Left cardiac atrium (tissue), 4 donors: Measurements from ENCODE around the gene SERPINA4. TPM values are rescaled to one million over a fixed set of nuclear protein-coding genes. Genes with fewer than 3 reads are reported as not detected.

ENCODE experiments used
- ATAC-seq, 2 donors: fragments of 200-7000 bp; cut with Tn5 transposase; one replicate each; pipeline ENCODE4 v1.9.1; 2020; ENCODE audit warnings: mild to moderate bottlenecking in 2 of 2, moderate library complexity in 2 of 2
- DNase-seq: peaks from one replicate; pipeline ENCODE4 v3.0.0-alpha.2; 2020
- intact Hi-C, 2 donors: fragments of 100-400 bp; cut with DNase I; formaldehyde crosslinking; loops; one replicate each; pipeline versions ENCODE4 v1.14.1 to v1.15.1; 2022 to 2023
- total RNA-seq, 2 donors: library from RNA; stranded (reverse); fragmentation: NEBNext Ultra II Directional; extraction: Animal tissue kit (Norgen Biotek cat#: 25700); gene quantifications; one replicate each; pipeline ENCODE4 v1.2.1, GENCODE V29; 2021
- donor health status: DM: no; HTN: yes; CAD: no.
- donor health status: DM: no; HTN: yes; CAD: no; lungs with severe emphysema.
- donor health status: DM: yes; HTN: yes; CAD: no.
- donor health status: Dilated cardiomyopathy.

SERPINA4 gene
- total RNA-seq, 2 donors from 2014 or later, result not detected

DNA sequence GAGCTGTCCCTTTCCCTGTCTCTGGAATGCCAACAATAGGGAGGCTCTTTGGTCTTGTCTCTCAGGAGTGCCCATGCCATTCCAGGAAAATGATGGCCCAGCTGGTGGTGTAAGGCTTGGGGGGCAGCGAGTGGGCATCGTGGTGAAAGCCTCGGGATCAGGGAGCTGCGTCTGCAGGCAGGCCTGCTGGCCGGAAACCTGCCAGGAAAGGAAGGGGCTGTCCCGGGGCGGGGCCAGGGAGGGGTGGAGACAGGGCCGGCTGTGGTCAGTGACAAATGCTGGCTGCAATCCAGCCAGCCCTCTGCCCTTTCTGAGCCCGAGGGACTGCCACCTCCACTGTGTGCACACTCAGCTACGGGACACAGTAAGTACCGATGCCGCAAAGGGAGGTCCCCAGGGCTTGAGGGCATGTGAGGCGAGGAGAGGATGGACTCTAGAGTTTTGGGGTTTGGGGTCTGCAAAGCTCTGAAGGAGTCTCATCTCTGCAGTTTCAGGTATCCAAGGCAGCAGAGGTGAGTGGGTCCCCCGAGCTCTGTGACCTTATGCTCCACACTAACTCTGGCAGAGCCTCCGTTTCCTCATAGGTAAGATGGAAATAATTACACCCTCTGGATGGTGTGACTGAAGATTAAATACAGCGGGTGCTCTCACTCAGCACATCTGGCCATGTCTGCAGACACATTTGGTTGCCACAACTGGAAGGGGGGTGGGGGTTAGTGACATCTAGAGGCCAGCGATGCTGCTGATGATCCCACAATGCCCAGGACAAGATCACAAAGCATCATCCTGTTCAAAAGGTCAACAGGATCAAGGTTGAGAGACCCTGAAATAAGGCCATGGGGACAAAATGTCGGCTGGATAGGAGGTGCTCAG, 20.1 kb downstream of the SERPINA4 start, which contains the start of gene SERPINA5:
Gene SERPINA5 (plus strand): TSS at position 300 of the 873 bp plus-strand sequence. CDS start 5,937 bp downstream, outside the sequence.
- intact Hi-C loops, result no loop called here
- peak; percentile 54 to 82 for ATAC-seq
- peak; percentile 78 for DNase-seq

DNA sequence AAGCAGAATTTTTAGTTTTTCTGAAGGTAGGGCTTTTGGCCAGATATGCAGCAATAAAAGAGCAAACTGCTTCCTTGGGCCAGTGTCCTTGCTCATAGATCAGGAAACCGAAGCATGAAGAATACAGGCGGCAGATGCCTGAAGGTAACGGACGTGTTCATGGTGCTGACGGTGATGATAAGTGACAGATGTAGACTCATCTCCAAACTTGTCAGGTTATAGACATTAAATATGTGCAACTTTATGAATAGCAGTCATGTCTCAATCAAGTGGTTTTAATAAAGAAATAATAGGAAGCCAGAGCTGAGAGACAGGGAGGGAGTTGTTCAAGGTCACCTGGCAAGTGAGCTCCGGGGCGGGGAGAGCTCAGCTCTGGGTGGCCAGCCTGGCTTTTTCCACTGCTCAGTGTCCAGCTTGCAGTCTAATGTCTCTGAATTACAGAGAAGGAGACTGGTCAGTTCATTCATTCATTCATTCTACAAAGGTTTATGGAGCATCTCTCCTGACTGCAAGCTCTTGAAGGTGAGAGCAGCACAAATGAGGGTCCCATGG, 21.0 kb downstream of the SERPINA4 start:
- DNase-seq, result no peak

DNA sequence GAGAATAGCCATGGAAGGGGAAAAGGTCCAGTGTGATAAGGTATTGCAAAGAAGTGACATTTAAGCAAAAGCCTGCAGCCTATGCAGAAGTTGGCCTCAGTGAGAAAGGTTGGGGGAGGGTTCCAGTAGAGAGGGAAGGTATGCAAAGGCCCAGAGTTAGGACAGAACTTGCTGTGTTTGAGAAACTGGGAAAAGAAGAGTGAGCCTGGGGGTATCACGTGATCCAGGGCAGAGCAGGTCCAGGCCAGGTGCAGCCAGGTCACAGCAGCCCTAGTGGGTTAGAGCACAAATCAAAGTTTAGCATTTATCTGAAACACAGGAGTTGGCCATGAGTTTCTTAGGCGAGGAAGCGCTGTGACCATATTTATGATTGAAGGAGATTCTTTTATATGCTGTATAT, 21.6 kb downstream of the SERPINA4 start:
- DNase-seq (no peak), ATAC-seq (no peak)
- intact Hi-C loops, result no loop called here

More for the DNA sequence above, 21.0 kb downstream of the SERPINA4 start:
- intact Hi-C loops, result no loop called here
- peak; percentile 29 to 37 for ATAC-seq

DNA sequence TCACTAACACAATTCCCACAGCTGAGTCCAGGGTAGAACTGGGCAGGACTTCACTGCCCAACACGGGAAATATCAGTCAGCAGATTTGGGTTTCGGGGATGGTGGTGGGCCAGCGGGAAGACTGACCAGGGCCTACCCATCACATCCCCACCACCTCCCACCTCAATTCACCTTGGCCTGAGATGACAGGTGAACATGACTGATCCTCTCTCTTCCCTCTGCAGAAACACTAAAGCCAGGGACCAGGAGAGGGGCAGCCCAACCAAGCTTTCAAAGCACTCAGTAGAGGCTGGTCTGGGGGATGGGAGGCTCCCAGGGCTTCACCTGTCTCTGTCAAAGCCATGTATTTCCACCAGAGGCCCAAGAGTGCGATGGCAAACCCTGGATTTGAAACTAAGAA, 22.3 kb downstream of the SERPINA4 start:
- DNase-seq (no peak), ATAC-seq (no peak)
- intact Hi-C loops, result no loop called here

DNA sequence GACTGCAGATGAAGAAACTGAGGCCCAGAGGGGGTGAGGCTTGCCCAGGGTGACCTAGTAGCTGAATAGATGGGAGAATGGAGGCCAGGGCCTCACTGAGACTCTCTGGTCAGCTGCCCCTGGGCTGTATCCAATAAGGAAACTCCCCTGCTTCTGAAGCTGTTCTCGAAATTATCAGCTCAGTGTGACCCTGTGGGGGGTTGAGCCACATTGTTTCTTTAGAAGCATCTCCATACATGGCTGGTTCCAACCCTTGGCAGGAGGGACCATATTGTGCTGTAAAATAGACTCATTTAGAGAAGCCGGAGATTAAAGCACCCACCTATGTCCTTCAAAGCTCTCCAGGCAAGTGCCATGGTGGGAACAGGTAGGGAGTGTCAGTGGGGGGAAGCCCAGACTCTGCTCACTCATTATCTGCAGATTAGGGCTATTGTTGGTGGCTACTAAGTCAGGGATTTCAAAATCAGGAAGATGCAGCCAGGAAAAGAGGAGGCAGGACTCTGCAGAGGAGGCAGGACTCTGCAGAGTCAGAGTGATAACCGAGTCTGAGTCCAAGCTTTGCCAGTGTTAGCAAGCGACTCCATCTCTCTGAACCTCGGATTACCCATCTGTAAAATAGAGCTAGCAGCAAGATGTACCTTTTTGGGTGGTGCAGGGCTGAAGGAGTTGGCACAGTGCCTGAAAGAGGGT, 23.5 kb downstream of the SERPINA4 start:
- DNase-seq (no peak), ATAC-seq (peak in 1 of 2 donors; percentile 22)
- intact Hi-C loops, result no loop called here

DNA sequence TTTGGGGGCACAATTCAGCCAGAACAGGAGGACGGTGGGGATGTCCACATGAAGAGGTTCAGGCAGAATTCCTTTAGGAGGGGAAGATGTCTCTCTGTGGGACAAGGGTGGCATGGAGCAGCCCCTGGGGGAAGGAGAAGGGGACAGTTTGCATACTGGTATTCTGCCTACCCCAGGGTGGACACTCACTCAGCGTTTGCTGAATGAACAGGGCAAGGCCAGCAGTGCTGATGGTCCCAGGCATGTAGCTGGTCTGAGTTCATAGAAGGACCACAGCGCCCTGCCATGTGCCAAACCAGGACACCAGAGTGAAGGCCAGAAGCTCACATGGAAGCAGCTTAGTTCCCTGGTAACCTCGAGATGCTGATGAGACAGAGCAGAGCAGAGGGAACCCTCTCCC, 25.4 kb downstream of the SERPINA4 start:
- ATAC-seq, result no peak
- intact Hi-C loops, result no loop called here
- DNase-seq, result no peak

DNA sequence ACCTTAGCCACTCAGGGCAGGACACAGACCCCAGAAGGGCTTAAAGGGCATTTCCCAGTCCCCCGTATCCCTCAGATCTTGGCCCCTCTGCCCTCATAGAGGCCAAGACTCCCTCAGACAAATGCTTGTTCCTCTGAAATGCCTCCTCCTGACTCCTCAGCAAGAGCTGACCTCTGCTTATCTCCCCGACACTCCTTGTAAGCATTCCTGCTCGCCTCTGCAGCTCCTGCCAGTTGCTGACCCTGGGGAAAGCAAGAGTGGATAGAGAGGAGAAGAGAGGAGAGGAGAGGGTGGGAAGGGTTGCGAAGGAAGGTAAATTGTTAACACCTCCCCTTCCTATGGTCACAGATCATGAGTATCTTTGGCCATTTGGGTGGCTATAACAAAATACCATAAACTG, 27.1 kb downstream of the SERPINA4 start:
- ATAC-seq (no peak), DNase-seq (no peak)
- intact Hi-C loops, result no loop called here

DNA sequence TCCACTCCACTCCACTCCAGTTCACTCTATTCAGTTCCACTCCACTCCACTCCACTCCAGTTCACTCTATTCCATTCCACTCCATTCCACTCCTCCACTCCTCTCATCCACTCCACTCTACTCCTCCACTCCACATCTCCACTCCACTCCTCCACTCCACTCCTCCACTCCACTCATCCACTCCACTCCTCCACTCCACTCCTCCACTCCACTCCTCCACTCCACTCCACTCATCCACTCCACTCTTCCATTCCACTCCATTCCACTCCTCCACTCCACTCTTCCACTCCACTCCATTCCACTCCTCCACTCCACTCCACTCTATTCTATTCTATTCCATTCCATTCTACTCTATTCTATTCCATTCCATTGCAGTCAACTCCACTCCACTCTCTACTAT, 29.8 kb downstream of the SERPINA4 start:
- ATAC-seq (no peak), DNase-seq (no peak)
- intact Hi-C loops, result no loop called here

DNA sequence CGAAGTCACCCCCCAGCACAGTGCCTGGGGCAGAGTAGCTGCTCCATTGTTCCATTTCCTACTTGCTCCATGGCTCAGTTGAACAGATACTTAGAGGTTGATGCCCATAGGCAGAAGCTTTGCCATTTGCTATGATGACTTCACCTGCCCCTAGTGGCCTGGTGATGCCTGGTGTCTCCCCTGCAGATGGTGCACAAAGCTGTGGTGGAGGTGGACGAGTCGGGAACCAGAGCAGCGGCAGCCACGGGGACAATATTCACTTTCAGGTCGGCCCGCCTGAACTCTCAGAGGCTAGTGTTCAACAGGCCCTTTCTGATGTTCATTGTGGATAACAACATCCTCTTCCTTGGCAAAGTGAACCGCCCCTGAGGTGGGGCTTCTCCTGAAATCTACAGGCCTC, 30.6 kb downstream of the SERPINA4 start:
- ATAC-seq (no peak), DNase-seq (no peak)
- intact Hi-C loops, result no loop called here

DNA sequence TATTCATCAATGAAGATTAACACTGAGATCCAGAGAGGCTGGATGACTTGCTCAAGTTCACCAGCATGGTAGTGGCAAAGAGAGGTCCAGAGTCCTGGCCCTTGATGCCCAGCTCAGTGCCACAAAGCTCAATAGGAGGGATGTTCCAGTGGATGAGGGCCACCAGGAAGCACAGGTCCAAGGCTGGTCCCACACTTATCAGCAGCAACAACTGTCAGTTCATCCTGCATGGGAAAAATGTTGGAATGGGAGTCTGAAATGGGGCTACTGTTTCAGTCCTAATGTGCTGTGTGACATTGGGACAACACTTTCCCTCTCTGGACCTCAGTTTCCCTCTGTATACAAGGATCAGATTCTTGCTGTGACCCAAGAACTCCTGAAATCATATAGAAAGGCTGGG, 31.2 kb downstream of the SERPINA4 start:
- no peak for DNase-seq
- no peak for ATAC-seq
- intact Hi-C loops, result no loop called here

DNA sequence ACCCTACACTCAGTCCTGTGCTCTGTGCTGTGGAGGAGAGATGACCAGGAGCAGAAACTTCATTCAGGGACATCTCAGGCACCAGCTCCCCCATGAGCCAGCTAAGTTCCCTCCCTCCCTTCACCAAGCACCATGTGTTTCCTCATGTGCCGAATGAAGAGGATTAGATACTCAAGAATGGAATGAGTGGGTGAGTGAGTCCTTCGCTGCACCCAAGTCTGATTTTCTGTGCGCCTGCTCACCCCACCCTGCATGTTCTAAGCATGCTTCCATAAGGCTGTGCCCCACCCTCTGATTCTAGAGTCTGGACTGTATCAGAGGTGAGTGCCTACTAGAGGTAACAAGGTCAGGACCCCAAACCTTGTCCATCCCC, 32.1 kb downstream of the SERPINA4 start:
- ATAC-seq (no peak), DNase-seq (no peak)
- intact Hi-C loops, result no loop called here

DNA sequence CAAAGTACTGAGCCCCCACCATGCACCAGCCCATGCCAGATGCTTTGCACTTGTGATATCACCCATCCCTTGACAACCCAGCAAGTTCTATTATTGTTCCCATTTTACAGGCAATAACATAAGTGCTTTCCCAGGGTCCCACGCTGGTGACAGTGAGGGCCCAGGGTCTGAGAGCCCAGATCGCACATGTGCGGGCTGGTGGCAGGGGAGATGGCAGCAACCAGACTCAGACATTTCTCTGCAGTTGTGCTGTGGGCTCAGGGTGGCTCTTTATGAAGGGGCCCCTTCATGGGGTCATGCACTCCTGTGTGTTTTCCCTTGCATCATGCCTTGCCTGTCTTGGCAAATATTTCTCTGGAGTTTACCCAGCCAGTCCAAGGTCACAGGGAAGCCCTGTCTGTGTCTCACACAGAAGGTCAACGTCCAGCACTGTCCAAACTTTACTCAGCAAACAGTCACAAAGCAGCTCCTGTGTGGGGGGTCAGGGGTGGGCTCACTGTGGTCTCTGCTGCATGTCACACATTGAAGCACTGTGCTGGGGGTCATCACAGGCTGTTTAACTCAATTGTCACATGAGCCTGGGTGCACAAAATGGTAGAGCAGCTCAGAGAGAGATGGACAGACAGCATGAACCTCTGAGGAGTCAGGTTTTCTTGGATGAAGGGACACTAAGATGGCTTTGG, 32.6 kb downstream of the SERPINA4 start:
- ATAC-seq, result no peak
- DNase-seq, result no peak
- intact Hi-C loops, result no loop called here

DNA sequence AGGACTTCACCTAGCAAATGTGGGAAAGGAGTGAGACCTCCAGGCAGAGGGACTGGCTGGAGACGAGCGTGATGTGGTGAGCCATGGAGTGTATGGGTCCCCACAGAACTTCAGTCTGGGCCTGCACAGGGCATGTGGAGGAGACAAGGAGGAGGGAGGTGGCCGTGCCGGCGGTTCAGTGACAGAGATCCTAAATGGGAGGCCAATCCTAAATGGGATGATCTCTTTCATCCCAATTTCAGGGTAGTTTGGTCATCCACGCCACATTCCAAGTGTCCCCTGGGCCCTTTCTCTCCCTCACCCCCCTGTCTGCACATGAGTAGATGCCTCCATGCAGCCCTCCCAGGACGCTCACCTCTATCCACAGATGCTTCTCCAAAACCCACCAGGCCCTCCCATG, 33.2 kb downstream of the SERPINA4 start:
- DNase-seq (no peak), ATAC-seq (no peak)
- intact Hi-C loops, result no loop called here

DNA sequence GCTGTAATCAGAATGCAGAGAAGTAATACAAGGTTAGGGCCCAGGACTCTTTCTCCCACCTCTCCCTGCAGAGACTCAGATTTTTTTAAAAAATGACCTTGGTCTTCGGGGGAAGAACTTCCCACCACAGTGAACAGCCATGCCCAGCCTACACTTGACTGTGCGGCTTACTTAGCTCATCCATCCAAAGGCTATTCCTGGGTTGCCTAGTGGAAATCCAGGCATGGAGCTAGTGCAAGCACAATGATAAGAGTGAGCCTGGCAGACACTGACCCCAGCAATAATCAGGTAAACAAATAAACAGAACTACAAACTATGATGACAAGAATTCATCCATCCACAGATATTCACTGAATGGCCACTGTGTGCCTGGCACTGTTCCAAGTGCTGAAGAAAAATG, 34.7 kb downstream of the SERPINA4 start:
- intact Hi-C loops, result no loop called here
- DNase-seq, result no peak
- no peak for ATAC-seq

DNA sequence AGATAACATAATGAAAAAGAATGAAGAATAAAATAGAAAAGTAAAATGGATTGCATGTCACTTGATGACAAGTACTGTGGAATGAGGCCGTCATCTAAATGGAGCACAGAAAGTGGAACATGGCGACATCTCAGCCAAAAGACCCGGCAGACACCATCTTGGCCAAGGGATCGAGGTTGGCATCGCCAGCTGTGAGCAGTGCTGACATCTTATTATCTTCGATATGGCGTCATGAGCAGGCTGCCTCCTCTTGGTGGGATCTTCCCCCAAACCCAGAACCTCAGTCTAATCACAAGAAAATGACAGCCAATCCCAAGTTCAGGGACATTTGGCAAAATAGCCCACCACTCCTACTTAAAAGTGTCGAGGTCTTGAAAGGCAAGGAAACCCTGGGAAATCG, 35.1 kb downstream of the SERPINA4 start:
- ATAC-seq (no peak), DNase-seq (no peak)
- intact Hi-C loops, result no loop called here

DNA sequence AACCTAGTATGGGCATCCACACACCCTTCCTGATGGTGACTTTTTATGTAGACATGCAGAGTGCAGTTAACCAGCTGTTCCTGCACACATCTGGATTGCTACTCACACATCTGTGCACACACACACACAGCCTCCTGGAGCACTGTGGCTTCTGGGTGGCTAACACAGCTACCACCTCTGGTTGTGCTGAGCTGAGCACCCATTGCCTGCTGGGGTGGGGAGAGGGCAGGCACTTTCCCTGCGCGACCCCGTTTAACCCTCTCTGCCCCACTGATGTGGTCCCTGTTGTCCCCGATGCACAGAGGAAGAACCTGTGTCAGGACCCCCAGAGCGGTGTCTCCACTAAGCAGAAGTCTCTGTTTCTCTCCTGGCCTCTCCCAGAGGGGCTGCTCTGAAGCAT, 36.5 kb downstream of the SERPINA4 start:
- no peak for DNase-seq
- no peak for ATAC-seq
- intact Hi-C loops, result no loop called here

DNA sequence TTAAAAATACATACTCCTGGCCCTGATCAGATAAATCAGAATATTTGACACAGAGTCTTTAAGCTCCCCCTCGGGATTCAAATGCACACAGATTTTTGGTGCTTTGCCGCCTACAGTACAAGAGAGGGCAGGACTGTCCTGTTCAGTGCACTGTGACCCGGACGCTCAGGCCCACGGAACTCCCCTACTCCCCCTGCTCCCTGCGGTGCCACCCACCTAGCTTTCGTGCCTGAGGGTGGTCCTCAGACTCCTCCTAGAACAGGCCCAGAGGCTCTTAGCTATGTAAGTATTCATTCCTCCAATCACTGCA, 37.2 kb downstream of the SERPINA4 start:
- DNase-seq, result no peak
- ATAC-seq, result no peak
- intact Hi-C loops, result no loop called here

DNA sequence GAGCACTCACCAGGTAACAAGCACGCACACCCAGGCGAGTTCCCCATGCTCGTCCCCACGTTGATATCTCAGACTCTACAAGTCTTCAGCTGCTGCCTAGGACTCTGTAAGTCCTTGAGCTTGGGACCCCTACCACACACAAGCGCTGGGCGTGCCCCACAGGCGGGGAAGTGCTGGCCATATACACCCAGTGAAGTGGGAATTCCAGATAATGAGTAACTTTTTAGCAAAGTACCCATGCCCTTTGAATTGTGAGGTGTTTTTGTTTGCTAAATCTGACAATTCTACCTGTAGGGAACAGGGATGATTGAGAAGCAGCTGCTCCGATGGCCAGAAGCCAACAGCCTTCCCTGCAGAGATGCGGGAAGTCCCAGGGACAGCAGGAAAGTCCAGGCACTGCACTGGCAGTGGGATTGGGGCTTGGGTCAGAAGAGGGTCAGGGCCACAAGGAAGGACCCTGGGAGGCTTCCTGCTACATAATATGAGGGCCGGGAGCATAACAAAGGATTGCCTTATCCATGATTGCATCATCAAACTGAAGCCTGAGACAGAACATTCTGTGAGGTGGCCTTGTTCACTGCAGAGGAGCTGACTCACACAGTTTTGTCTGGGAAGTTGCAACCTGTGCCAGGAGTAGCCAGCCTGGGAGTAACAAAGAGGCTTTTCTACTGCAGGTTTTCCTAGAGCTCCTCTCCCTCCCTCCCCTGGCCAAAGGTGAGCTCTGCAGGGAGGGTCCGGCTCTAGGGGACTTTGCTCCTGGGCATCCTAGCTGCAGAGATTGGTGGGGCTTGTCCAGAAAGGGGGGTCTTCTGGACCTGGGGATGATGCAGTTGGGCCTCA, 37.8 kb downstream of the SERPINA4 start:
- intact Hi-C loops, result no loop called here
- ATAC-seq (peak; percentile 27 to 82), DNase-seq (peak; percentile 68)

DNA sequence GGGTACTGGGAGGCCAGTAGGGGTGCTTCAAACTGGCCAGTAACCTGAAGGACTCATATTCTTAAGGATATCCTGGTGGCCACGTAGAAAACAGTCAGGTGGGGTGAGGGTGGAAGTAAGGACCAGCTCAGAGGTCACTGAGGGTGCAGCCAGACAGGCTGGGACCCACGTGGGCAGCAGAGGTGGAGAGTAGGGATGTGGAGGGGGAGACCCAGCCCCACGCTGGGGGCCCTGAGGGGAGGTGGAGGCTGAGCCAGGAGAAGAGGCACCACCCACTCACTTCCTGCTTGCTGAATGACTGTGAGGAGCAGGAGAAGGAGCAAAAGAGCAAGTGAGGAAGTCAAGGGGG, 38.4 kb downstream of the SERPINA4 start:
- no peak for DNase-seq
- ATAC-seq, result peak in 1 of 2 donors; percentile 1
- intact Hi-C loops, result no loop called here
